NOMO-1 treated with DMSO at 0.1 percent for 48 hours (cell line): ENCODE measurements around the gene PTPN21.
"Not testable (repeated sequence)": the region's sequence is repeated elsewhere in the genome, so short reads cannot be mapped to it uniquely, and the experiment has no call there.

ENCODE experiments used
- DNase-seq: peaks from one replicate; lab custom pipeline; 2025; ENCODE audit not compliant: unreplicated experiment; lab: John Stamatoyannopoulos, UW

The PTPN21 gene

GRCh38 chr14:88552876-88553275, 1.9 kb downstream of the PTPN21 start:
- DNase-seq = no peak

- DNase-seq = no peak
Observed at GRCh38 chr14:88551980-88552431, 2.8 kb downstream of the PTPN21 start.

- DNase-seq = no peak
Observed at GRCh38 chr14:88551094-88551870, 3.5 kb downstream of the PTPN21 start.

GRCh38 chr14:88550078-88550477, 4.7 kb downstream of the PTPN21 start:
- DNase-seq = no peak

GRCh38 chr14:88547386-88547780, 7.4 kb downstream of the PTPN21 start:
- DNase-seq = no peak

- DNase-seq = no peak
Observed at GRCh38 chr14:88546621-88547385, 8.0 kb downstream of the PTPN21 start.

- DNase-seq = no peak
Observed at GRCh38 chr14:88545256-88545655, 9.6 kb downstream of the PTPN21 start.

GRCh38 chr14:88542857-88543795, 11.7 kb downstream of the PTPN21 start:
- DNase-seq = no peak

- no peak for DNase-seq
Observed at GRCh38 chr14:88541324-88541723, 13.5 kb downstream of the PTPN21 start.

- no peak for DNase-seq
Observed at GRCh38 chr14:88535813-88536212, 19.0 kb downstream of the PTPN21 start.

- peak; percentile 36 for DNase-seq
Observed at GRCh38 chr14:88535149-88535548, 19.7 kb downstream of the PTPN21 start.

- DNase-seq = no peak
Observed at GRCh38 chr14:88533064-88533602, 21.7 kb downstream of the PTPN21 start.

GRCh38 chr14:88529889-88530288, 24.9 kb downstream of the PTPN21 start:
- DNase-seq = not testable (repeated sequence)

- no peak for DNase-seq
Observed at GRCh38 chr14:88522393-88522792, 32.4 kb downstream of the PTPN21 start.

- DNase-seq = no peak
Observed at GRCh38 chr14:88521818-88522217, 33.0 kb downstream of the PTPN21 start.

- DNase-seq = no peak
Observed at GRCh38 chr14:88519907-88520306, 34.9 kb downstream of the PTPN21 start.

- DNase-seq = no peak
Observed at GRCh38 chr14:88518592-88519512, 36.0 kb downstream of the PTPN21 start.

GRCh38 chr14:88516861-88517357, 37.9 kb downstream of the PTPN21 start:
- no peak for DNase-seq

GRCh38 chr14:88515499-88516221, 39.1 kb downstream of the PTPN21 start:
- no peak for DNase-seq
